HepG2 (cell line): Measurements from ENCODE around the gene NFATC3. TPM values are rescaled to one million over a fixed set of nuclear protein-coding genes. Genes with fewer than 3 reads are reported as not detected.

ENCODE experiments used
- CBX5 ChIP-seq: sonication (generic); formaldehyde crosslinking; IDR thresholded peaks from 2 replicates; pipeline ENCODE4 v1.4.0; 2020; ENCODE audit warnings: missing genetic modification reagents, borderline replicate concordance
- JDP2 ChIP-seq: sonication (generic); formaldehyde crosslinking; IDR thresholded peaks from 2 replicates; pipeline ENCODE4 v1.8.1; 2022; ENCODE audit warnings: missing genetic modification reagents, borderline replicate concordance
- MYPOP ChIP-seq: sonication (generic); formaldehyde crosslinking; IDR thresholded peaks from 2 replicates; pipeline ENCODE4 v1.8.1; 2023; ENCODE audit warnings: mild to moderate bottlenecking, moderate library complexity, missing genetic modification reagents
- NR2C2 ChIP-seq: sonication (generic); formaldehyde crosslinking; IDR thresholded peaks from 2 replicates; pipeline ENCODE4 v1.4.0; 2020; ENCODE audit warnings: missing genetic modification reagents, mild to moderate bottlenecking, moderate library complexity, borderline replicate concordance
- RXRB ChIP-seq: IDR thresholded peaks from 2 replicates; pipeline ENCODE4 v1.6.1; 2016; ENCODE audit warnings: borderline replicate concordance, missing genetic modification reagents, missing compliant biosample characterization
- ZBTB21 ChIP-seq: sonication (generic); formaldehyde crosslinking; IDR thresholded peaks from 2 replicates; pipeline ENCODE4 v1.4.0; 2020; ENCODE audit warnings: missing genetic modification reagents
- ZNF564 ChIP-seq: sonication (generic); formaldehyde crosslinking; IDR thresholded peaks from 2 replicates; pipeline ENCODE4 v1.8.1; 2023; ENCODE audit warnings: mild to moderate bottlenecking, missing genetic modification reagents
- ZNF569 ChIP-seq: sonication (generic); formaldehyde crosslinking; IDR thresholded peaks from 2 replicates; pipeline ENCODE4 v1.5.0; 2020; ENCODE audit warnings: mild to moderate bottlenecking, missing genetic modification reagents, moderate library complexity, borderline replicate concordance
- polyA plus RNA-seq, 8 experiments: library from polyadenylated mRNA; depleted of rRNA in 3 of 8; stranded (reverse) in 7 of 8; unstranded in 1 of 8; fragments of >200 nt; fragmentation: Illumina TruSeq in 4 of 8; extraction: Trizol in 4 of 8; gene quantifications; 2 replicates each; pipeline versions ENCODE4 v1.2.1 to v1.2.3, GENCODE V29; 2011 to 2016; ENCODE audit warnings: low read depth in 4 of 8, missing spikeins in 1 of 8, mixed read lengths in 1 of 8; ENCODE audit not compliant: insufficient read depth in 1 of 8
- total RNA-seq, 5 experiments: library from RNA; depleted of rRNA; stranded (reverse); fragments of >200 nt; fragmentation: Illumina TruSeq; extraction: Trizol; gene quantifications; 2 replicates each; pipeline ENCODE4 v1.2.3, GENCODE V29; 2016; ENCODE audit warnings: low read depth in 1 of 5
- TF ChIP-seq, protein P1 (sequence below): sonication (generic); formaldehyde crosslinking; IDR thresholded peaks from 2 replicates; pipeline ENCODE4 v1.4.0; 2020; ENCODE audit warnings: low read depth, missing genetic modification reagents
- TF ChIP-seq, protein P2 (sequence below): sonication (generic); formaldehyde crosslinking; conservative IDR thresholded peaks from 2 replicates; pipeline ENCODE4 v1.8.0; 2022; ENCODE audit warnings: mild to moderate bottlenecking, moderate library complexity, missing genetic modification reagents
- TF ChIP-seq, protein P3 (sequence below): sonication (generic); formaldehyde crosslinking; IDR thresholded peaks from 2 replicates; pipeline ENCODE4 v1.4.0; 2020; ENCODE audit warnings: missing genetic modification reagents
- TF ChIP-seq, protein P4 (sequence below): sonication (generic); formaldehyde crosslinking; IDR thresholded peaks from 2 replicates; pipeline ENCODE4 v1.4.0; 2020; ENCODE audit warnings: missing genetic modification reagents
- TF ChIP-seq, protein P5 (sequence below): sonication (generic); formaldehyde crosslinking; IDR thresholded peaks from 2 replicates; pipeline ENCODE4 v1.4.0; 2020; ENCODE audit warnings: missing genetic modification reagents; ENCODE audit errors: not compliant biosample characterization

NFATC3 gene
- total and polyA plus RNA-seq, 2 of the 13 experiments (the other 11 are each of a cell fraction or from before 2014, with no cell fraction given) = 52.6 to 62.7 TPM

DNA sequence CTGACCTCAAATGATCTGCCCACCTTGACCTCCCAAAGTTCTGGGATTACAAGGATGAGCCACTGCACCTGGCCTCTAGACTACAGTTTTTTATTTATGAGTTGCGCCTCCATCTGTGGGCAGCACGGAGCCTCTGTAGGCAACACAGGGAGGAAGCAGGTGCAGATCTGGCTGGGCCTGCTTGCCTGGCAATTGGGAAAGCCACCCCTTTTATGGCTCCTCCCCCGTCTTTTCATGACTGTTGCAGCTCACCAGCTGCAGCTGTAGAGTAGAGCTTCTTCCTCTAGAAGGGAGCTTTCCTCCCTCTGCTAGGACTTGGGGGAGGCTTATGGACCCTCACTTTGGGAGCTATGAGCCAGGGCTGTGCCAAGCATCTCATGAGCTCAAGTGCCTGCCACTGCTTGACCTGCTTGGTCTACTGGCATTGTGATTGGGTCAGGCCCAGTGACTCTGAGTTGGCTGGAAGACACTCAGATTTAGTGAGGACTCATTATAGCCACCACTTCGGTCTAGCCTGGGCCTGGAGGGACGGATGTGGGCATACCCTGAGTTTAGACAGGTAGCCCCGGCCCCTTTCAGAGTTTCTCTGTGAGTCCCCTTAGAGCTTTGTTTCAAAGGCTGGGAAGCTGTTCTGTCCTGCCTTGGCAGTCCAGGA lies 172.2 kb downstream of the NFATC3 start (continued):
- TF ChIP-seq NR2C2 = peak; percentile 1; the same call in 1 of the 2 replicates
- no peak for TF ChIP-seq ZBTB21 (CRISPR knock-in tag)
- TF ChIP-seq RXRB (CRISPR knock-in tag) = no peak
- TF ChIP-seq, protein P1, sequence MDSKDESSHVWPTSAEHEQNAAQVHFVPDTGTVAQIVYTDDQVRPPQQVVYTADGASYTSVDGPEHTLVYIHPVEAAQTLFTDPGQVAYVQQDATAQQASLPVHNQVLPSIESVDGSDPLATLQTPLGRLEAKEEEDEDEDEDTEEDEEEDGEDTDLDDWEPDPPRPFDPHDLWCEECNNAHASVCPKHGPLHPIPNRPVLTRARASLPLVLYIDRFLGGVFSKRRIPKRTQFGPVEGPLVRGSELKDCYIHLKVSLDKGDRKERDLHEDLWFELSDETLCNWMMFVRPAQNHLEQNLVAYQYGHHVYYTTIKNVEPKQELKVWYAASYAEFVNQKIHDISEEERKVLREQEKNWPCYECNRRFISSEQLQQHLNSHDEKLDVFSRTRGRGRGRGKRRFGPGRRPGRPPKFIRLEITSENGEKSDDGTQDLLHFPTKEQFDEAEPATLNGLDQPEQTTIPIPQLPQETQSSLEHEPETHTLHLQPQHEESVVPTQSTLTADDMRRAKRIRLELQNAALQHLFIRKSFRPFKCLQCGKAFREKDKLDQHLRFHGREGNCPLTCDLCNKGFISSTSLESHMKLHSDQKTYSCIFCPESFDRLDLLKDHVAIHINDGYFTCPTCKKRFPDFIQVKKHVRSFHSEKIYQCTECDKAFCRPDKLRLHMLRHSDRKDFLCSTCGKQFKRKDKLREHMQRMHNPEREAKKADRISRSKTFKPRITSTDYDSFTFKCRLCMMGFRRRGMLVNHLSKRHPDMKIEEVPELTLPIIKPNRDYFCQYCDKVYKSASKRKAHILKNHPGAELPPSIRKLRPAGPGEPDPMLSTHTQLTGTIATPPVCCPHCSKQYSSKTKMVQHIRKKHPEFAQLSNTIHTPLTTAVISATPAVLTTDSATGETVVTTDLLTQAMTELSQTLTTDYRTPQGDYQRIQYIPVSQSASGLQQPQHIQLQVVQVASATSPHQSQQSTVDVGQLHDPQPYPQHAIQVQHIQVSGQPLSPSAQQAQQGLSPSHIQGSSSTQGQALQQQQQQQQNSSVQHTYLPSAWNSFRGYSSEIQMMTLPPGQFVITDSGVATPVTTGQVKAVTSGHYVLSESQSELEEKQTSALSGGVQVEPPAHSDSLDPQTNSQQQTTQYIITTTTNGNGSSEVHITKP (CRISPR knock-in tag) = peak; percentile 6; the same call in 1 of the 2 replicates
- TF ChIP-seq ZNF564 (CRISPR knock-in tag) = no peak
- TF ChIP-seq, protein P2, sequence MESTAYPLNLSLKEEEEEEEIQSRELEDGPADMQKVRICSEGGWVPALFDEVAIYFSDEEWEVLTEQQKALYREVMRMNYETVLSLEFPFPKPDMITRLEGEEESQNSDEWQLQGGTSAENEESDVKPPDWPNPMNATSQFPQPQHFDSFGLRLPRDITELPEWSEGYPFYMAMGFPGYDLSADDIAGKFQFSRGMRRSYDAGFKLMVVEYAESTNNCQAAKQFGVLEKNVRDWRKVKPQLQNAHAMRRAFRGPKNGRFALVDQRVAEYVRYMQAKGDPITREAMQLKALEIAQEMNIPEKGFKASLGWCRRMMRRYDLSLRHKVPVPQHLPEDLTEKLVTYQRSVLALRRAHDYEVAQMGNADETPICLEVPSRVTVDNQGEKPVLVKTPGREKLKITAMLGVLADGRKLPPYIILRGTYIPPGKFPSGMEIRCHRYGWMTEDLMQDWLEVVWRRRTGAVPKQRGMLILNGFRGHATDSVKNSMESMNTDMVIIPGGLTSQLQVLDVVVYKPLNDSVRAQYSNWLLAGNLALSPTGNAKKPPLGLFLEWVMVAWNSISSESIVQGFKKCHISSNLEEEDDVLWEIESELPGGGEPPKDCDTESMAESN (CRISPR knock-in tag) = 0 out of 2 replicates have a peak, but pooled peaks have one; percentile 13
- TF ChIP-seq CBX5 (CRISPR knock-in tag) = 0 out of 2 replicates have a peak, but pooled peaks have one; percentile 8
- TF ChIP-seq, protein P3, sequence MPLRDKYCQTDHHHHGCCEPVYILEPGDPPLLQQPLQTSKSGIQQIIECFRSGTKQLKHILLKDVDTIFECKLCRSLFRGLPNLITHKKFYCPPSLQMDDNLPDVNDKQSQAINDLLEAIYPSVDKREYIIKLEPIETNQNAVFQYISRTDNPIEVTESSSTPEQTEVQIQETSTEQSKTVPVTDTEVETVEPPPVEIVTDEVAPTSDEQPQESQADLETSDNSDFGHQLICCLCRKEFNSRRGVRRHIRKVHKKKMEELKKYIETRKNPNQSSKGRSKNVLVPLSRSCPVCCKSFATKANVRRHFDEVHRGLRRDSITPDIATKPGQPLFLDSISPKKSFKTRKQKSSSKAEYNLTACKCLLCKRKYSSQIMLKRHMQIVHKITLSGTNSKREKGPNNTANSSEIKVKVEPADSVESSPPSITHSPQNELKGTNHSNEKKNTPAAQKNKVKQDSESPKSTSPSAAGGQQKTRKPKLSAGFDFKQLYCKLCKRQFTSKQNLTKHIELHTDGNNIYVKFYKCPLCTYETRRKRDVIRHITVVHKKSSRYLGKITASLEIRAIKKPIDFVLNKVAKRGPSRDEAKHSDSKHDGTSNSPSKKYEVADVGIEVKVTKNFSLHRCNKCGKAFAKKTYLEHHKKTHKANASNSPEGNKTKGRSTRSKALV (CRISPR knock-in tag) = no peak
- no peak for TF ChIP-seq MYPOP
- TF ChIP-seq JDP2 = no peak
- TF ChIP-seq, protein P4, sequence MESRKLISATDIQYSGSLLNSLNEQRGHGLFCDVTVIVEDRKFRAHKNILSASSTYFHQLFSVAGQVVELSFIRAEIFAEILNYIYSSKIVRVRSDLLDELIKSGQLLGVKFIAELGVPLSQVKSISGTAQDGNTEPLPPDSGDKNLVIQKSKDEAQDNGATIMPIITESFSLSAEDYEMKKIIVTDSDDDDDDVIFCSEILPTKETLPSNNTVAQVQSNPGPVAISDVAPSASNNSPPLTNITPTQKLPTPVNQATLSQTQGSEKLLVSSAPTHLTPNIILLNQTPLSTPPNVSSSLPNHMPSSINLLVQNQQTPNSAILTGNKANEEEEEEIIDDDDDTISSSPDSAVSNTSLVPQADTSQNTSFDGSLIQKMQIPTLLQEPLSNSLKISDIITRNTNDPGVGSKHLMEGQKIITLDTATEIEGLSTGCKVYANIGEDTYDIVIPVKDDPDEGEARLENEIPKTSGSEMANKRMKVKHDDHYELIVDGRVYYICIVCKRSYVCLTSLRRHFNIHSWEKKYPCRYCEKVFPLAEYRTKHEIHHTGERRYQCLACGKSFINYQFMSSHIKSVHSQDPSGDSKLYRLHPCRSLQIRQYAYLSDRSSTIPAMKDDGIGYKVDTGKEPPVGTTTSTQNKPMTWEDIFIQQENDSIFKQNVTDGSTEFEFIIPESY (CRISPR knock-in tag) = peak; percentile 81
- 0 out of 2 replicates have a peak, but pooled peaks have one; percentile 23 for TF ChIP-seq ZNF569 (CRISPR knock-in tag)
- TF ChIP-seq, protein P5, sequence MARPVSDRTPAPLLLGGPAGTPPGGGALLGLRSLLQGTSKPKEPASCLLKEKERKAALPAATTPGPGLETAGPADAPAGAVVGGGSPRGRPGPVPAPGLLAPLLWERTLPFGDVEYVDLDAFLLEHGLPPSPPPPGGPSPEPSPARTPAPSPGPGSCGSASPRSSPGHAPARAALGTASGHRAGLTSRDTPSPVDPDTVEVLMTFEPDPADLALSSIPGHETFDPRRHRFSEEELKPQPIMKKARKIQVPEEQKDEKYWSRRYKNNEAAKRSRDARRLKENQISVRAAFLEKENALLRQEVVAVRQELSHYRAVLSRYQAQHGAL (CRISPR knock-in tag) = no peak
